ENCODE results near the gene SPATA3.

SPATA3 gene

GRCh38 chr2:230968921-230969658 lies 26.8 kb upstream of the SPATA3 start:
- peak; percentile 42 for DNase-seq

- no peak for DNase-seq
These were observed 26.3 kb upstream of the SPATA3 start for GRCh38 chr2:230969659-230970015.

DNA sequence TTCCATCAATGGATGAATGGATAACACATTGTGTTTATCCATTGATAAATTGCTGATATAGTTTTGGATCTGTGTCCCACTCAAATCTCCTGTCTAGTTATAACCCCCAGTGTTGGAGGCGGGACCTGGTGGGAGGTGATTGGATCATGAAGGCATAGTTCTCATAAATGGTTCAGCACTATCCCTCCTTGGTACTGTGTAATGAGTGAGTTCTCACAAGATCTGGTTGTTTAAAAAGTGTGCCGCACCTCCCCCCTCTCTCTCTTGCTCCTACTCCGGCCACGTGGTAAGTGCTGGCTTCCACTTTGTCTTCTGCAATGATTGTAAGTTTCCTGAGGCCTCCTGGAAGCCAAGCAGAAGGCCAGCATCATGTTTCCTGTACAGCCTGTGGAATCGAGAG lies 23.9 kb upstream of the SPATA3 start:
- peak; percentile 31 for DNase-seq

GRCh38 chr2:230974096-230974913 lies 21.6 kb upstream of the SPATA3 start:
- peak; percentile 90 for DNase-seq

- DNase-seq: no peak
These were observed 20.0 kb upstream of the SPATA3 start for GRCh38 chr2:230975927-230976326.

DNA sequence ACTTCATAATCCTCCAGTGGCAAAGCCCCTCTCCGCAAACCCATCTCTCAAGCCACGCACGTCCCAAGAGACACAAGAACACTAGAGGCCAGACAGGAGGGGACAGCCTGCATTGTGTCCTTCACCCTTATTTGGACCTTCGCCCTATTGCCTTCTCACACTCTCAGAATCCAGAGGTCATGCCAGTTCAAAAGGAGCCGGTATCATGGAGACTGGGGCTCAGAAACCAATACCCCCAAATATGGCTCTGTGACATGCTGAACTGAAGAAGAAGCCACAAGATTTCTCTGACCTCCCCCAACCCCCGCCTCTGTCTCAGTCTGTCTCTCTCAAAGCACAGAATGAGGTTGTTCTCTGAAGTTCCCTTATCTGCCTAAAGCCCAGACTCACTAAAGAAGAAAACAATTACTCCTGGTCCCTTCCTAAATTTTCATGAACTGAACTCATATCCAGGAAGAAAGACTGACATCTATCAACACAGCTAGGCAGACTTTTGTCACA lies 19.2 kb upstream of the SPATA3 start:
- DNase-seq: no peak

DNA sequence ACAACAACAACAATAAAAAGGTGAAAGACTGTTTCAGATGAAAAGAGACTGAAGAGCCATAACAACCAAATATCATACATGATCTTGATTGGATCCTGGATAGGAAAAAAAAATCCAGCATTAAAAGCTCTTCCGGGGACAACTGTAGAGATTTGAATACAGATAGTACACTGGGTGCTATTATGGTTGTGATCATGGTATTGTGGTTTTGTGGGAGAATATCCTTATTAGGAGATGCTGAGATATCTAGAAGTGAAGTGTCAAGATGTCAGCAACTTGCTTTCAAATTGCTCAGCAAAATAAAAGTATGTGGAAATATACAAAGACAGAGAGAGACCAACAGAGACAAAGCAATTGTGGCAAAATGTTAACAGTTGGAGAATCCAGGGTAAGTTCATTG lies 15.5 kb upstream of the SPATA3 start:
- DNase-seq: no peak

DNA sequence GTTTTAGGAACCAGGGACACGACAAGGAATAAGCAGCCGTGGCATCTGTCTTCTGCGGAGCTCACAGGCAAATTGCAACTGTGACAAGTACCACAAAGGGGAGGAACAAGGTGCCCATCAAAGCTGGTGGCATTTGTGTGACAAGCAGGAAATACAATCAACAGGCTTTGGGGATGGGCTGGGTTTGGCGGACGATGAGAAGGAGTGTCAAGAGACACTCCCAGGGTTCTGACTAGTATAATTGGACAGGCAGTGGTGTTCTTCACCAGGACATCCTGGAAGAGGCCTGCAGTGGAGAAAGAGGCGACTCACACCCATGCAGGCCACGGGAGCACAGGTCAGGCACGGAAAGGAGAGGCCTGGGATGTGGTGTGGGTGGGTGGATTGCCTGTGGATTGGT lies 14.2 kb upstream of the SPATA3 start:
- DNase-seq: peak; percentile 73

- DNase-seq: no peak
These were observed 13.8 kb upstream of the SPATA3 start for GRCh38 chr2:230982126-230982525.

DNA sequence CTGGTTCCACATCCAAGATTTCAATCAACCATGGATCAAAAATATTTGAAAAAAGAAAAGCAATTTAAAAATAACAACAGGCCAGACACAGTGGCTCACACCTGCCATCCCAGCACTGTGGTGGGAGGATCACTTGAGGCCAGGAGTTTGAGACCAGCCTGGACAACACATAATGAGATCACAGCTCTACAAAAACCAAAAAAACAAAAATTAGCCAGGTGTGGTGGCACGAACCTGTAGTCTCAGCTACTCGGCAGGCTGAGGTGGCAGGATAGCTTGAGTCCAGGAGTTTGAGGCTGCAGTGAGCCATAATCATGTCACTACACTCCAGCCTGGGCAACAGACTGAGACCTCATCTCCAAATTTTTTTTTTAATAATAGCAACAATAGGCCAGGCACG lies 13.4 kb upstream of the SPATA3 start:
- peak; percentile 37 for DNase-seq

DNA sequence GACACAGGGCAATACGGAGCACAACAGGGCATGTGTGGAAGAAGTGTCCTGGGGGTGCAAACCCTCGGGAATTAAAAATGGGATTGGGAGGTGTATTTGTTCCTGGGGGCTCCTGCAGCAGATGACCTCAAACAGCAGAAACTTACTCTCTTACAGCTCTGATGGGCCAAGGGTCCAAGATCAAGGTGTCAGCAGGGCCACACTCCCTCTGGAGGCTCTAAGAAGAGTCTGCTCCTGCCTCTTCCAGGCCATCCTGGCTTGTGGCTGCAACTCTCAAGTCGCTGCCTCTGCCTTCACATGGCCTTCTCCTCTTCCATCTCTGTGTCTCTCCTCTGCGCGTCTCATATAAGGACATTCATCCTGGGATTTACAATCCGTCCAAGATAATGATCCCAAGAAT lies 12.4 kb upstream of the SPATA3 start:
- DNase-seq: peak; percentile 33

- DNase-seq: peak; percentile 83
These were observed 11.3 kb upstream of the SPATA3 start for GRCh38 chr2:230984393-230985220.

DNA sequence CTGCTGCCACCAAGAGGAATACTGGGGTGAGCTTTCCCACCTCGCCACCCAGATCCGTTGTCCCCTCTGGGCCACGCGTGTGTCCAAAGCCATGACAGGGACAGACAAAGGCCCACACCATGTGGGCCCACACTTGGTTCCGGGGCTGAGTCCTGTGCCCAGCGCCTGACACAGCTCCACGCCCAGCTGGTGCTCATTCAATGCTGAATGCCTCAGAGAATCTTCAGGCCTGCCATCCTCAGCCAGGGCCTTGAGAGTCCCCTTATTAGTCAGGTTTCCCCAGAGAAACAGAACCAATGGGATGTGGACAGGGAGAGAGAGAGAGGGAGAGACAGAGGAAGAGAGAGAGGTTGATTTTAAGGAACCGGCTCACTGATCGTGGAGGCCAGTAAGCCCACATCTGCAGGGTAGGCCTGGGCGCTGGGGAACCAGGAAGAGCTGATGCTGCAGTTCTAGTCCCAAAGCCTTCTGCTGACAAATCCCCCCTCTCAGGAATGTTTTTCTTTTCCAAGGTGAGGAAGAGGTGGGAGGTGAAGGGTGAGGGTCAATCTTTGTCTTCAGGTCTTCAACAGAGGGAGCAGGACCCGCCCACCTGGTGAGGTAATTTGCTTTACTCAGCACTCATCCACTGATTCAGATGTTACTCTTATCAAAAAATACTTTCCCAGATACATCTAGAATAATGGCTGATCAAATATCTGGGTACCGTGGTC lies 10.2 kb upstream of the SPATA3 start:
- DNase-seq: peak; percentile 57

DNA sequence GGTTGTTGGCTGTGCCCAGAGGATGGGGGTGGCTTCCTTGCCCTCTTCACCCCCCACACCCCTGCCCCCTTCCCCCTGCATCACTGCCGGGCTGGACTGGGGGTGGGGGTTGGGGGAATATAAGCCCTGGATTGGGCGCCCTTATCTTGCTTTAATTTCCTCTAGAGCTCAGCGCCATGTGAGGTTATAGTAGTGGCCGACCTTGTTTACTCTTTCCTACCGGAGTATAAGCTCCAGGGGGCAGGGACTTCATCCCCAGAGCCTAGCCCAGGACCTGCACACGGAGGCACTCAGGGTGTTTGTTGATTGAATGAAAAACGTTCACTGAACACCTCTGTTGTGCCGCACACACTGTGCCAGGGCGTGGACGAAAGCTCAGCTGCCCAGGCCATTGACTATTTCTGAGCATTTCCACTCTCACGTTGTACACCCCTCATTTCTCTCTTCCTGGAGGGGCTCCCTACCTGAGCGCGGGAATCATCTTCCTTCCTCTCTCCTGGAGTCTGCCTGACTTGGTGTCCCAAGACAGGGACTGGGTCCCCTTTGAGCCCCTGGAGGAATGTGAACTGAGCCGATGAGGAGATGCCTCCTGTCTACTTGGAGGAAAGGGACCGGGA lies 9.3 kb upstream of the SPATA3 start:
- peak; percentile 48 for DNase-seq

DNA sequence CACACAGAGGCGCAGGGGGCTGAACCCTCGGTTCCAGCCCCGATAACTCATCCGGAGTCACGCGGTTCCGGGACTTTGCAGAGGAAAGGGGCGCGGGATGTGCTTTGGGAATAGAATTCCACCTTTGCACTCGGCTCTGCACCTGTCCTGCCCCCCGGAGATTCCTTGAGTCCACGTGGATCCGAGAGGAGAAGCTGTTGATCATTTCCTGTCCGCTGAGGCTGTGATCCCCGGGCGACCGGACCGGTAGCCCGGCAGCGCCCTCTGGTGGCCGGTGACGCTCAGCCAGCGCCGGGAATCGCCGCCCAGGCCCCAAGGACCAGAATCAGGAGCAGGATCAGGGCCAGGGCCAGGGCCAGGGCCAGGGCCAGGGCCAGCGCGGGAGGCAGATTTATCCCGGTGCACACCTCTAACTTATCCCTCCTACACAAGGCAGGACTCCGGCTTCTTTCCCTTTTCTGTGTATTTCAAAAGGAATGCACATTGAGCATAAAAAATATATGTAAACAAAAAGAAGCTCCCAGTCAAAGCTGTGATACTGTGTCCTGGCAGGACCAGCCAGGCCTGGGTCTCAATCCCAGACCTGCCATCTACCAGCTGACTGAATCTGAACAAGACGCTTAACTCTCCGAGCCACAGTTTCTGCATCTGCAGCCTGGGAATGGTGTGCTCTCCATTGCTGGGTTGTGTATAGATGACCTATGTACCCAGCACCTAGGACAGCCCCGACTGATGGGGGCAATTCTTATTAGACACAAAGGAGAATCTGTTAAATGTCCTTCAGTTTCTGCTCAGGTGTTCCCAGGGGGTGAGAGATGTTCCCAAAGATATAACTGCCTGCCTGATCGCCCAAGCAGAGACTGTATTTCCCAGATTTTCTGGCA lies 8.5 kb upstream of the SPATA3 start:
- DNase-seq: peak; percentile 93

GRCh38 chr2:230989731-230990130 lies 6.2 kb upstream of the SPATA3 start:
- DNase-seq: peak; percentile 49

GRCh38 chr2:230990131-230990898 lies 5.6 kb upstream of the SPATA3 start:
- peak; percentile 61 for DNase-seq

DNA sequence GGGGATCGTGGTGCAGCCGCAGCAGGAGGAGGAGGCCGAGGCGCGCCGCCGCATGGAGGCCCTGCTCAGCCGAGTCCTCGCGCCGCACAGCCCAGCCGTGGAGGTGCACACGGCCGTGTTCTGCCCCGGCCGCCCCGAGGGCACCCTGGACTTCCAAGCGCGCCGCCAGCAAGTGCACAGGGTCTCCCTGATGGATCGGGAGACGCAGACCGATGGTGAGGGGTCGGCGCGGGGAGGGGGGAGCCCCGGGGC lies 5.1 kb upstream of the SPATA3 start:
- DNase-seq: no peak

GRCh38 chr2:230991598-230991997 lies 4.3 kb upstream of the SPATA3 start:
- no peak for DNase-seq

- no peak for DNase-seq
These were observed 740 bp downstream of the SPATA3 start for GRCh38 chr2:230996661-230997060.

- no peak for DNase-seq
These were observed 3.0 kb downstream of the SPATA3 start for GRCh38 chr2:230998882-230999281.

Measured in activated effector memory CD4-positive, alpha-beta T cell treated with anti-CD3 and anti-CD28 coated beads, Interleukin-2, amount 50 U/mL, for 16 hours (primary cell).